ENCODE measurements around the gene COX5A. TPM values are rescaled to one million over a fixed set of nuclear protein-coding genes. Genes with fewer than 3 reads are reported as not detected.

The COX5A gene
- total and polyA plus RNA-seq, 2 of the 13 experiments (the other 11 are each of a cell fraction or from before 2014, with no cell fraction given), result 158 to 218 TPM

GRCh38 chr15:74956648-74957475, 19.0 kb upstream of the COX5A start, which contains the start of gene RPP25 (continued):
- TF ChIP-seq ELK4 (CRISPR knock-in tag; IDR thresholded peaks at IDR 0.05; ENCODE audit: borderline replicate concordance), result no peak
- TF ChIP-seq ZNF136 (CRISPR knock-in tag; IDR thresholded peaks at IDR 0.05; ENCODE audit: low read depth), result no peak
- TF ChIP-seq ZBTB43 (CRISPR knock-in tag; conservative IDR thresholded peaks at IDR 0.05), result no peak
- no peak for TF ChIP-seq PRDM10 (CRISPR knock-in tag; IDR thresholded peaks at IDR 0.05; ENCODE audit: low read depth)
- TF ChIP-seq ZNF335 (CRISPR knock-in tag; IDR thresholded peaks at IDR 0.05), result no peak
- TF ChIP-seq HHEX (CRISPR knock-in tag; IDR thresholded peaks at IDR 0.05), result no peak
- TF ChIP-seq POLR2G (IDR thresholded peaks at IDR 0.05; ENCODE audit: low read depth, low read length), result peak; percentile 44; the same call in 1 of the 2 replicates
- TF ChIP-seq ZNF10 (CRISPR knock-in tag; IDR thresholded peaks at IDR 0.05; ENCODE audit: borderline replicate concordance, low read depth), result no peak
- TF ChIP-seq EZH2 (conservative IDR thresholded peaks at IDR 0.05; ENCODE audit: low read depth, low read length), result no peak
- TF ChIP-seq SIX1 (CRISPR knock-in tag; IDR thresholded peaks at IDR 0.05; ENCODE audit: borderline replicate concordance), result no peak
- TF ChIP-seq NR2F1 (CRISPR knock-in tag; IDR thresholded peaks at IDR 0.05), result no peak
- TF ChIP-seq ARID4A (CRISPR knock-in tag; IDR thresholded peaks at IDR 0.05; ENCODE audit: borderline replicate concordance), result peak; percentile 31
- 0 out of 2 replicates have a peak, but pooled peaks have one; percentile 24 for TF ChIP-seq ZNF572 (CRISPR knock-in tag; IDR thresholded peaks at IDR 0.05)
- no peak for TF ChIP-seq TOE1 (CRISPR knock-in tag; IDR thresholded peaks at IDR 0.05)
- TF ChIP-seq ZBTB7B (CRISPR knock-in tag; IDR thresholded peaks at IDR 0.05), result peak; percentile 26; the same call in 1 of the 2 replicates
- TF ChIP-seq FOXK1 (CRISPR knock-in tag; IDR thresholded peaks at IDR 0.05; ENCODE audit: borderline replicate concordance, low read depth), result no peak
- no peak for TF ChIP-seq POGZ (CRISPR knock-in tag; IDR thresholded peaks at IDR 0.05)
- peak; percentile 38 for TF ChIP-seq ZFX (CRISPR knock-in tag; IDR thresholded peaks at IDR 0.05; ENCODE audit: low read depth)

All from HepG2 (cell line).